HUDEP-2 (cell line): ENCODE data around the gene ATXN7L2.

ENCODE experiments used
- DNase-seq, 76 experiments: peaks; one replicate each; lab custom pipeline; 2025; ENCODE audit not compliant: unreplicated experiment in 76 of 76; lab: John Stamatoyannopoulos, UW

ATXN7L2 gene

GRCh38 chr1:109521002-109521951, 37.6 kb downstream of the ATXN7L2 start:
- DNase-seq, result no peak

- DNase-seq, result no peak
Observed at GRCh38 chr1:109522026-109522425, 38.3 kb downstream of the ATXN7L2 start.

- DNase-seq, result no peak
Observed at GRCh38 chr1:109523706-109524105, 40.0 kb downstream of the ATXN7L2 start.

- no peak for DNase-seq
Observed at GRCh38 chr1:109527098-109527811, 43.5 kb downstream of the ATXN7L2 start.

GRCh38 chr1:109527846-109528695, 44.4 kb downstream of the ATXN7L2 start:
- no peak for DNase-seq

- no peak for DNase-seq
Observed at GRCh38 chr1:109528712-109529111, 45.0 kb downstream of the ATXN7L2 start.

- no peak for DNase-seq
Observed at GRCh38 chr1:109529881-109530456, 46.3 kb downstream of the ATXN7L2 start.

- no peak for DNase-seq
Observed at GRCh38 chr1:109530457-109531087, 46.9 kb downstream of the ATXN7L2 start.

GRCh38 chr1:109531380-109531779, 47.7 kb downstream of the ATXN7L2 start:
- no peak for DNase-seq

- DNase-seq, result no peak
Observed at GRCh38 chr1:109531826-109532364, 48.2 kb downstream of the ATXN7L2 start.

- peak in 67 of 76 experiments; percentile 12 to 85 (median 61) for DNase-seq
Observed at GRCh38 chr1:109532365-109533136, 48.8 kb downstream of the ATXN7L2 start.

- no peak for DNase-seq
Observed at GRCh38 chr1:109534307-109534858, 50.7 kb downstream of the ATXN7L2 start.

- no peak for DNase-seq
Observed at GRCh38 chr1:109535481-109535880, 51.8 kb downstream of the ATXN7L2 start.

GRCh38 chr1:109535971-109536491, 52.3 kb downstream of the ATXN7L2 start:
- DNase-seq, result no peak

- DNase-seq, result no peak
Observed at GRCh38 chr1:109537450-109538178, 53.9 kb downstream of the ATXN7L2 start.

- no peak for DNase-seq
Observed at GRCh38 chr1:109538827-109539555, 55.3 kb downstream of the ATXN7L2 start.

- DNase-seq, result no peak
Observed at GRCh38 chr1:109539676-109540075, 56.0 kb downstream of the ATXN7L2 start, which contains the start of gene GPR61. TSS of gene GPR61 (plus strand) at chr1:109539872. CDS start at chr1:109543023, 3,151 bp downstream.
